Placental epithelial cell (primary cell): Measurements from ENCODE around the gene LYPD6. TPM values are rescaled to one million over a fixed set of nuclear protein-coding genes. Genes with fewer than 3 reads are reported as not detected.

Experiments used
- total RNA-seq: library from RNA; depleted of rRNA; stranded (reverse); fragments of >200 nt; gene quantifications from 2 replicates; pipeline ENCODE4 v1.2.3, GENCODE V29; 2012

LYPD6 gene
- total RNA-seq, result 2.6 and 5.1 TPM in 2 replicates

GRCh38 chr2:149330127-149331022 lies at the start of gene LYPD6:
Gene LYPD6, plus strand, starts transcription at chr2:149330587. Its CDS starts 107,122 bp downstream, at chr2:149437709.

